HepG2 (cell line): ENCODE measurements around the gene ASB16. TPM values are rescaled to one million over a fixed set of nuclear protein-coding genes. Genes with fewer than 3 reads are reported as not detected.

Source experiments
- BRD4 ChIP-seq: sonication (generic); formaldehyde crosslinking; IDR thresholded peaks from 2 replicates; pipeline ENCODE4 v1.4.0; 2020; ENCODE audit warnings: missing genetic modification reagents
- CEBPB ChIP-seq: IDR thresholded peaks from 2 replicates; pipeline ENCODE4 v1.6.1; 2011; ENCODE audit warnings: low read depth, low read length, improper control_type of control experiment, borderline replicate concordance
- CEBPG ChIP-seq: IDR thresholded peaks from 2 replicates; pipeline ENCODE4 v1.6.1; 2016
- DNMT3B ChIP-seq: conservative IDR thresholded peaks from 2 replicates; pipeline ENCODE4 v1.6.1; 2016; ENCODE audit warnings: missing biosample characterization, control low read depth
- ELF3 ChIP-seq: IDR thresholded peaks from 2 replicates; pipeline ENCODE4 v1.6.1; 2016; ENCODE audit warnings: missing genetic modification reagents, missing compliant biosample characterization
- HMGA1 ChIP-seq: sonication (generic); formaldehyde crosslinking; conservative IDR thresholded peaks from 2 replicates; pipeline ENCODE4 v1.4.0; 2020; ENCODE audit warnings: missing genetic modification reagents
- HOXA5 ChIP-seq: sonication (generic); formaldehyde crosslinking; IDR thresholded peaks from 2 replicates; pipeline ENCODE4 v1.4.0; 2020; ENCODE audit warnings: missing genetic modification reagents
- ISL2 ChIP-seq: sonication (generic); formaldehyde crosslinking; IDR thresholded peaks from 2 replicates; pipeline ENCODE4 v1.5.0; 2020; ENCODE audit warnings: missing genetic modification reagents
- NCOA1 ChIP-seq: sonication (generic); formaldehyde crosslinking; IDR thresholded peaks from 2 replicates; pipeline ENCODE4 v1.9.0; 2021; ENCODE audit warnings: missing genetic modification reagents
- NFIC ChIP-seq: IDR thresholded peaks from 2 replicates; pipeline ENCODE4 v1.6.1; 2012; ENCODE audit warnings: mild to moderate bottlenecking, low read length, inconsistent platforms
- ONECUT2 ChIP-seq: sonication (generic); formaldehyde crosslinking; IDR thresholded peaks from 2 replicates; pipeline ENCODE4 v1.4.0; 2020; ENCODE audit warnings: missing genetic modification reagents
- SCMH1 ChIP-seq: sonication (generic); formaldehyde crosslinking; IDR thresholded peaks from 2 replicates; pipeline ENCODE4 v1.9.0; 2021; ENCODE audit warnings: missing genetic modification reagents, mild to moderate bottlenecking, borderline replicate concordance
- SMARCE1 ChIP-seq: fragments of 450-650 bp; IDR thresholded peaks from 2 replicates; pipeline ENCODE4 v1.6.1; 2017; ENCODE audit warnings: borderline replicate concordance
- SNRNP70 ChIP-seq: fragments of 200-400 bp; formaldehyde crosslinking; IDR thresholded peaks from 2 replicates; pipeline ENCODE4 v1.6.1; 2017; ENCODE audit warnings: mild to moderate bottlenecking, low read depth, low read length, moderate library complexity
- ZNF251 ChIP-seq: sonication (generic); formaldehyde crosslinking; IDR thresholded peaks from 2 replicates; pipeline ENCODE4 v1.9.0; 2021; ENCODE audit warnings: mild to moderate bottlenecking, missing genetic modification reagents
- ZNF367 ChIP-seq: sonication (generic); formaldehyde crosslinking; IDR thresholded peaks from 2 replicates; pipeline ENCODE4 v1.4.0; 2020; ENCODE audit warnings: missing genetic modification reagents, borderline replicate concordance
- ZNF484 ChIP-seq: sonication (generic); formaldehyde crosslinking; IDR thresholded peaks from 2 replicates; pipeline ENCODE4 v1.5.1; 2020; ENCODE audit warnings: mild to moderate bottlenecking, low read depth, missing genetic modification reagents, borderline replicate concordance
- ZNF674 ChIP-seq: sonication (generic); formaldehyde crosslinking; IDR thresholded peaks from 2 replicates; pipeline ENCODE4 v1.5.0; 2020; ENCODE audit warnings: low read depth, mild to moderate bottlenecking, missing genetic modification reagents
- ZNF749 ChIP-seq: sonication (generic); formaldehyde crosslinking; IDR thresholded peaks from 2 replicates; pipeline ENCODE4 v1.8.0; 2022; ENCODE audit warnings: mild to moderate bottlenecking, missing genetic modification reagents, moderate library complexity, borderline replicate concordance
- ZNF879 ChIP-seq: sonication (generic); formaldehyde crosslinking; IDR thresholded peaks from 2 replicates; pipeline ENCODE4 v1.8.1; 2023; ENCODE audit warnings: missing genetic modification reagents
- ZSCAN30 ChIP-seq: sonication (generic); formaldehyde crosslinking; IDR thresholded peaks from 2 replicates; pipeline ENCODE4 v1.5.0; 2020; ENCODE audit warnings: mild to moderate bottlenecking, missing genetic modification reagents
- polyA plus RNA-seq, 8 experiments: library from polyadenylated mRNA; depleted of rRNA in 3 of 8; stranded (reverse) in 7 of 8; unstranded in 1 of 8; fragments of >200 nt; fragmentation: Illumina TruSeq in 4 of 8; extraction: Trizol in 4 of 8; gene quantifications; 2 replicates each; pipeline versions ENCODE4 v1.2.1 to v1.2.3, GENCODE V29; 2011 to 2016; ENCODE audit warnings: low read depth in 4 of 8, missing spikeins in 1 of 8, mixed read lengths in 1 of 8; ENCODE audit not compliant: insufficient read depth in 1 of 8
- total RNA-seq, 5 experiments: library from RNA; depleted of rRNA; stranded (reverse); fragments of >200 nt; fragmentation: Illumina TruSeq; extraction: Trizol; gene quantifications; 2 replicates each; pipeline ENCODE4 v1.2.3, GENCODE V29; 2016; ENCODE audit warnings: low read depth in 1 of 5
- TF ChIP-seq, protein P1 (sequence below): sonication (generic); formaldehyde crosslinking; IDR thresholded peaks from 2 replicates; pipeline ENCODE4 v1.5.1; 2020; ENCODE audit warnings: mild to moderate bottlenecking, missing genetic modification reagents
- TF ChIP-seq, protein P2 (sequence below): sonication (generic); formaldehyde crosslinking; IDR thresholded peaks from 2 replicates; pipeline ENCODE4 v1.8.1; 2022; ENCODE audit warnings: mild to moderate bottlenecking, missing genetic modification reagents
- TF ChIP-seq, protein P3 (sequence below): sonication (generic); formaldehyde crosslinking; IDR thresholded peaks from 2 replicates; pipeline ENCODE4 v1.9.0; 2022; ENCODE audit warnings: missing genetic modification reagents, mild to moderate bottlenecking, borderline replicate concordance
- TF ChIP-seq, protein P4 (sequence below), 2 experiments: fragments of 450-650 bp in 1 of 2; sonication (generic) in 1 of 2; formaldehyde crosslinking; IDR thresholded peaks; 2 replicates each; pipeline versions ENCODE4 v1.5.0 to v1.8.0; 2020 to 2022; ENCODE audit warnings: mild to moderate bottlenecking in 1 of 2, missing genetic modification reagents in 1 of 2

The ASB16 gene
- total and polyA plus RNA-seq, 2 of the 13 experiments (the other 11 are each of a cell fraction or from before 2014, with no cell fraction given): 0.07 TPM; not detected in 1

DNA sequence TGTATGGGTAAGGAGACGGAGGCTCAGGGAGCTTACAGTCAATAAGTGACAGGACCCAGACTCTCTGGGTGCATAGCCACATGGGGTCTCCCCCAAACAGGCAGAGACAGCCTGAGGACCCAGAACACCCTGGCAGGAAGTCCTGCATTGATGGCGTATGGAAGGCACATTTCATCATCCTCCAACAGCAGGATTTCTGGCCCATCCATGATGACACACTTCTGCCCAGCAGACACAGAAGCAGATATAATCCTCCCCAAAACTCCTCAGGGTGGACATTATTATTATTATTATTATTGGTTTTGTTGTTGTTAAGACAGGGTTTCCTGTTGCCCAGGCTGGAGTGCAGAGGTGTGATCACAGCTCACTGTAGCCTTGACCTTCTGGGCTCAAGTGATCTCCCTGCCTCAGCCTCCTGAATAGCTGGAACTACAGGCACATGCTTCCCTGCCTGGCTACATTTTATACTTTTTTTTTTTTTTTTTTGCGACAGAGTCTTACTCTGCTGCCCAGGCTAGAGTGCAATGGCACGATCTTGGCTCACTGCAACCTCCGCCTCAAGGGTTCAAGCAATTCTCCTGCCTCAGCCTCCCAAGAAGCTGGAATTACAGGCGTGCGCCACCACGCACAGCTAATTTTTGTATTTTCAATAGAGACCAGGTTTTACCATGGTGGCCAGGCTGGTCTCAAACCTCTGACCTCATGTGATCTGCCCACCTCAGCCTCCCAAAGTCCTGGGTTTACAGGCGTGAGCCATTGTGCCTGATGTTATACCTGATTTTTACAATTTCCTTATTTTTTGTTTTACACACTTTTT, 35.5 kb upstream of the ASB16 start (continued):
- TF ChIP-seq ONECUT2 (CRISPR knock-in tag) (no peak), HOXA5 (CRISPR knock-in tag) (no peak), ZNF251 (no peak), BRD4 (no peak), CEBPB (peak; percentile 75; the same call in 1 of the 2 replicates), ZNF674 (no peak), DNMT3B (CRISPR knock-in tag) (no peak), ZNF484 (CRISPR knock-in tag) (no peak), ZNF749 (CRISPR knock-in tag) (no peak), ZSCAN30 (CRISPR knock-in tag) (no peak), SNRNP70 (no peak), SMARCE1 (no peak), CEBPG (CRISPR knock-in tag) (peak; percentile 61), ISL2 (no peak), ZNF879 (no peak), NFIC (no peak), NCOA1 (no peak), SCMH1 (CRISPR knock-in tag) (no peak), HMGA1 (CRISPR knock-in tag) (no peak), ELF3 (CRISPR knock-in tag) (no peak), ZNF367 (CRISPR knock-in tag) (no peak)
- TF ChIP-seq, protein P1, sequence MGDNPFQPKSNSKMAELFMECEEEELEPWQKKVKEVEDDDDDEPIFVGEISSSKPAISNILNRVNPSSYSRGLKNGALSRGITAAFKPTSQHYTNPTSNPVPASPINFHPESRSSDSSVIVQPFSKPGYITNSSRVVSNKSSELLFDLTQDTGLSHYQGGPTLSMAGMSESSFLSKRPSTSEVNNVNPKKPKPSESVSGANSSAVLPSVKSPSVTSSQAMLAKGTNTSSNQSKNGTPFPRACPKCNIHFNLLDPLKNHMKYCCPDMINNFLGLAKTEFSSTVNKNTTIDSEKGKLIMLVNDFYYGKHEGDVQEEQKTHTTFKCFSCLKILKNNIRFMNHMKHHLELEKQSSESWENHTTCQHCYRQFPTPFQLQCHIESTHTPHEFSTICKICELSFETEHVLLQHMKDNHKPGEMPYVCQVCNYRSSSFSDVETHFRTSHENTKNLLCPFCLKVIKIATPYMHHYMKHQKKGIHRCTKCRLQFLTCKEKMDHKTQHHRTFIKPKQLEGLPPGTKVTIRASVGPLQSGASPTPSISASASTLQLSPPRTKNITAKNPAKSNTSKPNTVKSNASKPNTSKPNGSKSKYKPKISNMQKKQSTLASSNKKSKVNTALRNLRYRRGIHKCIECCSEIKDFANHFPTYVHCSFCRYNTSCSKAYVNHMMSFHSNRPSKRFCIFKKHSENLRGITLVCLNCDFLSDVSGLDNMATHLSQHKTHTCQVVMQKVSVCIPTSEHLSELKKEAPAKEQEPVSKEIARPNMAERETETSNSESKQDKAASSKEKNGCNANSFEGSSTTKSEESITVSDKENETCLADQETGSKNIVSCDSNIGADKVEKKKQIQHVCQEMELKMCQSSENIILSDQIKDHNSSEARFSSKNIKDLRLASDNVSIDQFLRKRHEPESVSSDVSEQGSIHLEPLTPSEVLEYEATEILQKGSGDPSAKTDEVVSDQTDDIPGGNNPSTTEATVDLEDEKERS (CRISPR knock-in tag): 0 out of 2 replicates have a peak, but pooled peaks have one; percentile 21
- TF ChIP-seq, protein P2, sequence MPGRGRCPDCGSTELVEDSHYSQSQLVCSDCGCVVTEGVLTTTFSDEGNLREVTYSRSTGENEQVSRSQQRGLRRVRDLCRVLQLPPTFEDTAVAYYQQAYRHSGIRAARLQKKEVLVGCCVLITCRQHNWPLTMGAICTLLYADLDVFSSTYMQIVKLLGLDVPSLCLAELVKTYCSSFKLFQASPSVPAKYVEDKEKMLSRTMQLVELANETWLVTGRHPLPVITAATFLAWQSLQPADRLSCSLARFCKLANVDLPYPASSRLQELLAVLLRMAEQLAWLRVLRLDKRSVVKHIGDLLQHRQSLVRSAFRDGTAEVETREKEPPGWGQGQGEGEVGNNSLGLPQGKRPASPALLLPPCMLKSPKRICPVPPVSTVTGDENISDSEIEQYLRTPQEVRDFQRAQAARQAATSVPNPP (CRISPR knock-in tag): no peak
- TF ChIP-seq, protein P3, sequence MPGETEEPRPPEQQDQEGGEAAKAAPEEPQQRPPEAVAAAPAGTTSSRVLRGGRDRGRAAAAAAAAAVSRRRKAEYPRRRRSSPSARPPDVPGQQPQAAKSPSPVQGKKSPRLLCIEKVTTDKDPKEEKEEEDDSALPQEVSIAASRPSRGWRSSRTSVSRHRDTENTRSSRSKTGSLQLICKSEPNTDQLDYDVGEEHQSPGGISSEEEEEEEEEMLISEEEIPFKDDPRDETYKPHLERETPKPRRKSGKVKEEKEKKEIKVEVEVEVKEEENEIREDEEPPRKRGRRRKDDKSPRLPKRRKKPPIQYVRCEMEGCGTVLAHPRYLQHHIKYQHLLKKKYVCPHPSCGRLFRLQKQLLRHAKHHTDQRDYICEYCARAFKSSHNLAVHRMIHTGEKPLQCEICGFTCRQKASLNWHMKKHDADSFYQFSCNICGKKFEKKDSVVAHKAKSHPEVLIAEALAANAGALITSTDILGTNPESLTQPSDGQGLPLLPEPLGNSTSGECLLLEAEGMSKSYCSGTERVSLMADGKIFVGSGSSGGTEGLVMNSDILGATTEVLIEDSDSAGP (CRISPR knock-in tag): 0 out of 2 replicates have a peak, but pooled peaks have one; percentile 25
- TF ChIP-seq, protein P4, sequence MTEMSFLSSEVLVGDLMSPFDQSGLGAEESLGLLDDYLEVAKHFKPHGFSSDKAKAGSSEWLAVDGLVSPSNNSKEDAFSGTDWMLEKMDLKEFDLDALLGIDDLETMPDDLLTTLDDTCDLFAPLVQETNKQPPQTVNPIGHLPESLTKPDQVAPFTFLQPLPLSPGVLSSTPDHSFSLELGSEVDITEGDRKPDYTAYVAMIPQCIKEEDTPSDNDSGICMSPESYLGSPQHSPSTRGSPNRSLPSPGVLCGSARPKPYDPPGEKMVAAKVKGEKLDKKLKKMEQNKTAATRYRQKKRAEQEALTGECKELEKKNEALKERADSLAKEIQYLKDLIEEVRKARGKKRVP (CRISPR knock-in tag; IDR thresholded peaks at IDR 0.05): peak in 1 of 2 experiments; percentile 77; a peak in 1 of 4 replicates
